SK-N-SH treated with all-trans-retinoic acid at 6 μM for 48 hours (cell line): ENCODE results near the gene F3.

Experiments
- ATAC-seq: fragments of 200-7000 bp; cut with Tn5 transposase; 3 replicates; pipeline ENCODE4 v1.9.1; 2020; ENCODE audit warnings: mild to moderate bottlenecking, moderate library complexity
- ARNTL ChIP-seq: fragments of 450-650 bp; formaldehyde crosslinking; IDR thresholded peaks from 2 replicates; pipeline ENCODE4 v1.5.0; 2020; ENCODE audit warnings: low read depth, mild to moderate bottlenecking, moderate library complexity, borderline replicate concordance
- BACH2 ChIP-seq: fragments of 250-450 bp; sonication (Bioruptor Pico); IDR thresholded peaks from 2 replicates; pipeline ENCODE4 v1.9.0; 2021; ENCODE audit warnings: mild to moderate bottlenecking, borderline replicate concordance
- GLIS3 ChIP-seq: fragments of 250-450 bp; sonication (Bioruptor Pico); IDR thresholded peaks from 2 replicates; pipeline ENCODE4 v1.5.0; 2020; ENCODE audit warnings: mild to moderate bottlenecking, moderate library complexity
- ISL1 ChIP-seq: fragments of 250-450 bp; sonication (Bioruptor Pico); IDR thresholded peaks from 2 replicates; pipeline ENCODE4 v2.1.2; 2022; ENCODE audit warnings: mild to moderate bottlenecking, moderate library complexity
- SNAI2 ChIP-seq: fragments of 250-450 bp; sonication (Bioruptor Pico); IDR thresholded peaks from 2 replicates; pipeline ENCODE4 v1.5.0; 2020; ENCODE audit warnings: mild to moderate bottlenecking, moderate library complexity
- TCF4 ChIP-seq: fragments of 250-450 bp; sonication (Bioruptor Pico); IDR thresholded peaks from 2 replicates; pipeline ENCODE4 v1.8.0; 2021; ENCODE audit warnings: mild to moderate bottlenecking, moderate library complexity, borderline replicate concordance
- TOX ChIP-seq: fragments of 250-450 bp; sonication (Bioruptor Pico); IDR thresholded peaks from 2 replicates; pipeline ENCODE4 v1.8.0; 2021; ENCODE audit warnings: mild to moderate bottlenecking, moderate library complexity, borderline replicate concordance
- ZC3H10 ChIP-seq: fragments of 250-450 bp; sonication (Bioruptor Pico); IDR thresholded peaks from 2 replicates; pipeline ENCODE4 v1.5.1; 2021; ENCODE audit warnings: mild to moderate bottlenecking, moderate library complexity
- ZFP3 ChIP-seq: fragments of 250-450 bp; sonication (Bioruptor Pico); IDR thresholded peaks from 2 replicates; pipeline ENCODE4 v1.5.0; 2020; ENCODE audit warnings: mild to moderate bottlenecking, moderate library complexity
- ZFP30 ChIP-seq: fragments of 450-650 bp; formaldehyde crosslinking; IDR thresholded peaks from 2 replicates; pipeline ENCODE4 v1.5.0; 2022; ENCODE audit warnings: mild to moderate bottlenecking, moderate library complexity
- ZNF565 ChIP-seq: fragments of 450-650 bp; formaldehyde crosslinking; conservative IDR thresholded peaks from 2 replicates; pipeline ENCODE4 v1.5.0; 2020; ENCODE audit warnings: low read depth, mild to moderate bottlenecking, moderate library complexity
- ZNF70 ChIP-seq: fragments of 450-650 bp; formaldehyde crosslinking; IDR thresholded peaks from 2 replicates; pipeline ENCODE4 v1.5.0; 2020; ENCODE audit warnings: mild to moderate bottlenecking, moderate library complexity
- ZNF8 ChIP-seq: fragments of 450-650 bp; formaldehyde crosslinking; IDR thresholded peaks from 2 replicates; pipeline ENCODE4 v1.5.0; 2020; ENCODE audit warnings: mild to moderate bottlenecking, moderate library complexity
- TF ChIP-seq, protein P1 (sequence below): fragments of 250-450 bp; sonication (Bioruptor Pico); IDR thresholded peaks from 2 replicates; pipeline ENCODE4 v1.8.0; 2021; ENCODE audit warnings: low read depth, mild to moderate bottlenecking, moderate library complexity, borderline replicate concordance
- TF ChIP-seq, protein P2 (sequence below): fragments of 250-450 bp; sonication (Bioruptor Pico); IDR thresholded peaks from 2 replicates; pipeline ENCODE4 v1.5.1; 2021; ENCODE audit warnings: mild to moderate bottlenecking, moderate library complexity
- TF ChIP-seq, protein P3 (sequence below): fragments of 250-450 bp; sonication (Bioruptor Pico); IDR thresholded peaks from 2 replicates; pipeline ENCODE4 v1.5.1; 2020; ENCODE audit warnings: low read depth, mild to moderate bottlenecking, moderate library complexity
- TF ChIP-seq, protein P4 (sequence below): fragments of 250-450 bp; sonication (Bioruptor Pico); IDR thresholded peaks from 2 replicates; pipeline ENCODE4 v1.8.0; 2020; ENCODE audit warnings: mild to moderate bottlenecking, moderate library complexity, borderline replicate concordance
- TF ChIP-seq, protein P5 (sequence below): fragments of 250-450 bp; sonication (Bioruptor Pico); IDR thresholded peaks from 2 replicates; pipeline ENCODE4 v1.5.0; 2020; ENCODE audit warnings: mild to moderate bottlenecking, moderate library complexity

Gene F3

DNA sequence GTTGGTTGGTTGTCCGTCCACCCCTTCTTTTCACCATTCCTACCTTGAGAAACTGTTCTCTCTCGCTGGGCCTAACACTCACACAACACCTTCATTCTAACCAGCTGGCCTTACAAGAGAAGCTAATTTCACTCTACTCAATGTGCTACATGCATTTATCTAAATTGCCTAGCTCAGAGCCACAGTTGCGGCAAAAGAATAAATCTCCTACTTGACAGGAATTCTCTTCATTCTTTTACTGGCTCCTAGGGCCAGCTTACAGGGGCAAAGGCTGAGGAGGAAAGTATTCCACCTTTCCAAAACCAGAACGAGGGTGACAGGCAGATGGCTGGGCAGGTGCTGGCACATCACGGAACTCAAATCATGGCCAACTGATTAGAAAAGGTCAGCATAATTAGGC is 6.5 kb downstream of the F3 start (continued):
- TF ChIP-seq, protein P1, sequence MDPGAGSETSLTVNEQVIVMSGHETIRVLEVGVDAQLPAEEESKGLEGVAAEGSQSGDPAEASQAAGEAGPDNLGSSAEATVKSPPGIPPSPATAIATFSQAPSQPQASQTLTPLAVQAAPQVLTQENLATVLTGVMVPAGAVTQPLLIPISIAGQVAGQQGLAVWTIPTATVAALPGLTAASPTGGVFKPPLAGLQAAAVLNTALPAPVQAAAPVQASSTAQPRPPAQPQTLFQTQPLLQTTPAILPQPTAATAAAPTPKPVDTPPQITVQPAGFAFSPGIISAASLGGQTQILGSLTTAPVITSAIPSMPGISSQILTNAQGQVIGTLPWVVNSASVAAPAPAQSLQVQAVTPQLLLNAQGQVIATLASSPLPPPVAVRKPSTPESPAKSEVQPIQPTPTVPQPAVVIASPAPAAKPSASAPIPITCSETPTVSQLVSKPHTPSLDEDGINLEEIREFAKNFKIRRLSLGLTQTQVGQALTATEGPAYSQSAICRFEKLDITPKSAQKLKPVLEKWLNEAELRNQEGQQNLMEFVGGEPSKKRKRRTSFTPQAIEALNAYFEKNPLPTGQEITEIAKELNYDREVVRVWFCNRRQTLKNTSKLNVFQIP (CRISPR knock-in tag), result no peak

DNA sequence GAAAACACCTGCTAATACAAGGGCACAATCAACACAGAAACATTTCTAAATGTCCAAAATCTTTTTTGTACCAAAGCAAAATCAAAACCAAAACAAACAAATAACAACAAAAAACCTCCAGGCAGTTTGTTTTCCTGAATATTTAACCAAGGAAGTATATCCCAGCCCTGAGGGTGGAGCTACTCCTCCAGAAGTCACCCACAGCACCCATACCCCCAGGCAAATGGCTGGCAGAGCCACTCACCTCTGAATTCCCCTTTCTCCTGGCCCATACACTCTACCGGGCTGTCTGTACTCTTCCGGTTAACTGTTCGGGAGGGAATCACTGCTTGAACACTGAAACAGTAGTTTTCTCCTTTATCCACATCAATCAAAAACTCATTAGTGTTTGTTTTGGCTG is 9.5 kb downstream of the F3 start:
- ATAC-seq, result peak; percentile 63; the same call in 2 of the 3 replicates
- no peak for TF ChIP-seq ZFP3 (CRISPR knock-in tag)
- TF ChIP-seq ZNF70 (CRISPR knock-in tag), result no peak
- TF ChIP-seq ZFP30 (CRISPR knock-in tag), result no peak
- no peak for TF ChIP-seq ZNF8 (CRISPR knock-in tag)
- no peak for TF ChIP-seq ZC3H10 (CRISPR knock-in tag)
- TF ChIP-seq SNAI2 (CRISPR knock-in tag), result no peak
- TF ChIP-seq, protein P2, sequence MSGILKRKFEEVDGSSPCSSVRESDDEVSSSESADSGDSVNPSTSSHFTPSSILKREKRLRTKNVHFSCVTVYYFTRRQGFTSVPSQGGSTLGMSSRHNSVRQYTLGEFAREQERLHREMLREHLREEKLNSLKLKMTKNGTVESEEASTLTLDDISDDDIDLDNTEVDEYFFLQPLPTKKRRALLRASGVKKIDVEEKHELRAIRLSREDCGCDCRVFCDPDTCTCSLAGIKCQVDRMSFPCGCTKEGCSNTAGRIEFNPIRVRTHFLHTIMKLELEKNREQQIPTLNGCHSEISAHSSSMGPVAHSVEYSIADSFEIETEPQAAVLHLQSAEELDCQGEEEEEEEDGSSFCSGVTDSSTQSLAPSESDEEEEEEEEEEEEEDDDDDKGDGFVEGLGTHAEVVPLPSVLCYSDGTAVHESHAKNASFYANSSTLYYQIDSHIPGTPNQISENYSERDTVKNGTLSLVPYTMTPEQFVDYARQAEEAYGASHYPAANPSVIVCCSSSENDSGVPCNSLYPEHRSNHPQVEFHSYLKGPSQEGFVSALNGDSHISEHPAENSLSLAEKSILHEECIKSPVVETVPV, result no peak
- no peak for TF ChIP-seq ISL1
- no peak for TF ChIP-seq BACH2 (CRISPR knock-in tag)
- TF ChIP-seq, protein P3, sequence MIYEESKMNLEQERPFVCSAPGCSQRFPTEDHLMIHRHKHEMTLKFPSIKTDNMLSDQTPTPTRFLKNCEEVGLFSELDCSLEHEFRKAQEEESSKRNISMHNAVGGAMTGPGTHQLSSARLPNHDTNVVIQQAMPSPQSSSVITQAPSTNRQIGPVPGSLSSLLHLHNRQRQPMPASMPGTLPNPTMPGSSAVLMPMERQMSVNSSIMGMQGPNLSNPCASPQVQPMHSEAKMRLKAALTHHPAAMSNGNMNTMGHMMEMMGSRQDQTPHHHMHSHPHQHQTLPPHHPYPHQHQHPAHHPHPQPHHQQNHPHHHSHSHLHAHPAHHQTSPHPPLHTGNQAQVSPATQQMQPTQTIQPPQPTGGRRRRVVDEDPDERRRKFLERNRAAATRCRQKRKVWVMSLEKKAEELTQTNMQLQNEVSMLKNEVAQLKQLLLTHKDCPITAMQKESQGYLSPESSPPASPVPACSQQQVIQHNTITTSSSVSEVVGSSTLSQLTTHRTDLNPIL (CRISPR knock-in tag), result no peak
- no peak for TF ChIP-seq ZNF565
- no peak for TF ChIP-seq TCF4 (CRISPR knock-in tag)
- TF ChIP-seq, protein P4, sequence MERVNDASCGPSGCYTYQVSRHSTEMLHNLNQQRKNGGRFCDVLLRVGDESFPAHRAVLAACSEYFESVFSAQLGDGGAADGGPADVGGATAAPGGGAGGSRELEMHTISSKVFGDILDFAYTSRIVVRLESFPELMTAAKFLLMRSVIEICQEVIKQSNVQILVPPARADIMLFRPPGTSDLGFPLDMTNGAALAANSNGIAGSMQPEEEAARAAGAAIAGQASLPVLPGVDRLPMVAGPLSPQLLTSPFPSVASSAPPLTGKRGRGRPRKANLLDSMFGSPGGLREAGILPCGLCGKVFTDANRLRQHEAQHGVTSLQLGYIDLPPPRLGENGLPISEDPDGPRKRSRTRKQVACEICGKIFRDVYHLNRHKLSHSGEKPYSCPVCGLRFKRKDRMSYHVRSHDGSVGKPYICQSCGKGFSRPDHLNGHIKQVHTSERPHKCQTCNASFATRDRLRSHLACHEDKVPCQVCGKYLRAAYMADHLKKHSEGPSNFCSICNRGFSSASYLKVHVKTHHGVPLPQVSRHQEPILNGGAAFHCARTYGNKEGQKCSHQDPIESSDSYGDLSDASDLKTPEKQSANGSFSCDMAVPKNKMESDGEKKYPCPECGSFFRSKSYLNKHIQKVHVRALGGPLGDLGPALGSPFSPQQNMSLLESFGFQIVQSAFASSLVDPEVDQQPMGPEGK (CRISPR knock-in tag), result no peak
- no peak for TF ChIP-seq GLIS3 (CRISPR knock-in tag)

DNA sequence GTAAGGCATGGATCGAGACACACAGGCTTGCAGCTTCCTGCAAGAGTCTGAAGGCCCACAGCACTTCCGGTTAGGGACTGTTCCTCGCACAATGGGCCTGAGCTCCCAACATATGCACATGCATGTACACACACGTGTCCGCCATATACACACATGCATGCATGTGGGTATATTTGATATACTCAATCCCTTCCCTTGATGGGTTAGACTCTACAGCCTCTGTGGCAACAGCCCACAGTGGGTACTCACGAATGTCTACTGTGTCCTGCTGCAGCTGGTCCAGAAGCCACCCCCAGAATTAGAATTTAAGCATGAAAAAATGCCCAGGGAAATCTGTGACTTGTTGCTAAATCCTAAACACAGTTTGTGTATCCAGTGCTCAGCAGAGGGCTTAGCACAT is 9.9 kb downstream of the F3 start:
- no peak for ATAC-seq
- TF ChIP-seq, protein P2, result no peak
- no peak for TF ChIP-seq ARNTL (CRISPR knock-in tag)
- no peak for TF ChIP-seq TOX
- TF ChIP-seq, protein P4 (CRISPR knock-in tag), result no peak

DNA sequence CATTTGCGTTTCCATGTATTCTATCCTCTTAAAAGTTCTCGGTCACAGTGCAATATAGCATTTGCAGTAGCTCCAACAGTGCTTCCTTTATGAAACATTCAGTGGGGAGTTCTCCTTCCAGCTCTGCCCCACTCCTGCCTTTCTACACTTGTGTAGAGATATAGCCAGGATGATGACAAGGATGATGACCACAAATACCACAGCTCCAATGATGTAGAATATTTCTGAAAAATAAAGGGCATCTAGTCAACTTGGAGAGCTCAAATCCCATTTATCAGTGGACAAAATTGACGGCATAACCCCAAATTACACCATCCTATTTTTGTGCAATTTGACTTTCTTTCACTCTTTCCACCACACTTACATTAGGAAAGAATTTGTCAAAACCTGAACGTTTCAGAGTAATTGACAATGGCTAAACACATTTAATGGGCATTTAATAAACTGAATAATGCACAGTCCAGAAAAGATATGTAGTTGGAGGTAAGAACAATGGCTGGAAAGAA is 11.1 kb downstream of the F3 start:
- no peak for ATAC-seq
- TF ChIP-seq, protein P5, sequence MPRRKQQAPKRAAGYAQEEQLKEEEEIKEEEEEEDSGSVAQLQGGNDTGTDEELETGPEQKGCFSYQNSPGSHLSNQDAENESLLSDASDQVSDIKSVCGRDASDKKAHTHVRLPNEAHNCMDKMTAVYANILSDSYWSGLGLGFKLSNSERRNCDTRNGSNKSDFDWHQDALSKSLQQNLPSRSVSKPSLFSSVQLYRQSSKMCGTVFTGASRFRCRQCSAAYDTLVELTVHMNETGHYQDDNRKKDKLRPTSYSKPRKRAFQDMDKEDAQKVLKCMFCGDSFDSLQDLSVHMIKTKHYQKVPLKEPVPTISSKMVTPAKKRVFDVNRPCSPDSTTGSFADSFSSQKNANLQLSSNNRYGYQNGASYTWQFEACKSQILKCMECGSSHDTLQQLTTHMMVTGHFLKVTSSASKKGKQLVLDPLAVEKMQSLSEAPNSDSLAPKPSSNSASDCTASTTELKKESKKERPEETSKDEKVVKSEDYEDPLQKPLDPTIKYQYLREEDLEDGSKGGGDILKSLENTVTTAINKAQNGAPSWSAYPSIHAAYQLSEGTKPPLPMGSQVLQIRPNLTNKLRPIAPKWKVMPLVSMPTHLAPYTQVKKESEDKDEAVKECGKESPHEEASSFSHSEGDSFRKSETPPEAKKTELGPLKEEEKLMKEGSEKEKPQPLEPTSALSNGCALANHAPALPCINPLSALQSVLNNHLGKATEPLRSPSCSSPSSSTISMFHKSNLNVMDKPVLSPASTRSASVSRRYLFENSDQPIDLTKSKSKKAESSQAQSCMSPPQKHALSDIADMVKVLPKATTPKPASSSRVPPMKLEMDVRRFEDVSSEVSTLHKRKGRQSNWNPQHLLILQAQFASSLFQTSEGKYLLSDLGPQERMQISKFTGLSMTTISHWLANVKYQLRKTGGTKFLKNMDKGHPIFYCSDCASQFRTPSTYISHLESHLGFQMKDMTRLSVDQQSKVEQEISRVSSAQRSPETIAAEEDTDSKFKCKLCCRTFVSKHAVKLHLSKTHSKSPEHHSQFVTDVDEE (CRISPR knock-in tag), result no peak
- TF ChIP-seq BACH2 (CRISPR knock-in tag) (no peak), ISL1 (no peak), SNAI2 (CRISPR knock-in tag) (no peak), ZNF70 (CRISPR knock-in tag) (no peak), ZNF8 (CRISPR knock-in tag) (no peak)
- TF ChIP-seq, protein P2, result no peak
- TF ChIP-seq, protein P1 (CRISPR knock-in tag), result no peak
- TF ChIP-seq, all 23 proteins: peak for 0
